Heart right ventricle (tissue), 16 donors: ENCODE measurements around the gene SLC22A3. TPM values are rescaled to one million over a fixed set of nuclear protein-coding genes. Genes with fewer than 3 reads are reported as not detected.

Experiments used
- ATAC-seq, 8 donors: fragments of 200-7000 bp; cut with Tn5 transposase; one replicate each; pipeline ENCODE4 v1.9.1; 2020; ENCODE audit warnings: mild to moderate bottlenecking in 8 of 8, moderate library complexity in 8 of 8, moderate number of reproducible peaks in 1 of 8
- DNase-seq, 2 donors: peaks; one replicate each; pipeline ENCODE4 v3.0.0-alpha.2; 2020
- H3K27ac ChIP-seq, 10 donors: fragments of 200-600 bp; sonication (generic) in 2 of 10; one replicate each; pipeline versions ENCODE4 v1.5.0 to v1.8.0; 2020 to 2022; ENCODE audit warnings: mild to moderate bottlenecking in 3 of 10
- H3K27me3 ChIP-seq, 7 donors: fragments of 200-600 bp; one replicate each; pipeline ENCODE4 v1.8.0; 2021 to 2022; ENCODE audit warnings: mild to moderate bottlenecking in 2 of 7
- H3K36me3 ChIP-seq, 9 donors: fragments of 200-600 bp; sonication (generic) in 1 of 9; one replicate each; pipeline versions ENCODE4 v1.5.0 to v1.8.0; 2020 to 2022; ENCODE audit warnings: mild to moderate bottlenecking in 2 of 9
- H3K4me1 ChIP-seq, 9 donors: fragments of 200-600 bp; sonication (generic) in 1 of 9; one replicate each; pipeline versions ENCODE4 v1.5.0 to v1.8.0; 2020 to 2022; ENCODE audit warnings: mild to moderate bottlenecking in 4 of 9
- H3K4me3 ChIP-seq, 10 donors: fragments of 200-600 bp; sonication (generic) in 2 of 10; one replicate each; pipeline versions ENCODE4 v1.5.0 to v1.8.0; 2020 to 2022; ENCODE audit warnings: mild to moderate bottlenecking in 7 of 10, moderate library complexity in 2 of 10
- H3K9me3 ChIP-seq, 11 donors: fragments of 200-600 bp in 10 of 11; sonication (generic) in 2 of 11; one replicate each; pipeline versions ENCODE4 v1.5.0 to v1.8.0; 2013 to 2022; ENCODE audit warnings: mild to moderate bottlenecking in 2 of 11, control low read depth in 1 of 11, moderate library complexity in 1 of 11
- WGBS, 2 donors: extraction: QIAGEN DNeasy Blood & Tissue Kit; methylation state at CpG; one replicate each; pipeline ENCODE4 v1.1.7; 2013; ENCODE audit warnings: inconsistent platforms in 1 of 2; 5-methylcytosine and 5-hydroxymethylcytosine counted together
- intact Hi-C, 10 donors: fragments of 100-400 bp; cut with DNase I; formaldehyde crosslinking; loops; one replicate each; pipeline versions ENCODE4 v1.11.1 to v1.14.2; 2022
- polyA plus RNA-seq, 2 donors: library from polyadenylated mRNA; stranded (reverse); fragments of 200-250 nt; gene quantifications; one replicate each; pipeline ENCODE4 v1.2.3, GENCODE V29; 2013
- total RNA-seq, 10 donors: library from RNA; stranded (reverse); fragmentation: NEBNext Ultra II Directional in 3 of 10; extraction: Animal tissue kit (Norgen Biotek cat#: 25700) in 3 of 10; gene quantifications; one replicate each; pipeline versions ENCODE4 v1.2.1 to v1.2.4, GENCODE V29; 2021 to 2023
- TF ChIP-seq, protein P1 (sequence below), 9 donors: fragments of 200-600 bp; sonication (generic) in 2 of 9; IDR thresholded peaks; one replicate each; pipeline versions ENCODE4 v1.5.0 to v1.8.0; 2021 to 2022; ENCODE audit warnings: antibody characterized with exemption in 9 of 9, mild to moderate bottlenecking in 5 of 9, moderate library complexity in 1 of 9
- donor health status: Arrhythmogenic right ventricular cardiomyopathy.
- donor health status: ischemic (EF 13 %, LVEDD 7.1; RV severe dilation, severe dysfunction).
- donor health status: healthy with polysubstance abuse.
- donor health status: DM: no; HTN: yes; CAD: no.
- donor health status: DM: no; HTN: no; CAD: no.
- donor health status: ischemic (EF 25% LVEDD 6.9; RV normal size, moderate dysfunction).
- donor health status: ischemic (EF 25% LVEDD 5.7; RV mildly dilated, moderate dysfunction).
- donor health status: healthy.
- donor health status: DM: yes; HTN: yes; CAD: no.
- donor health status: Ischemic cardiomyopathy.
- donor health status: ischemic (EF 35%, LVEDD 5.7; RV mildly dilated, moderate dysfunction).
- donor health status: nonischemic (EF 11% LVEDD 7.7; RV severe dilation, severe dysfunction).
- donor health status: DM: yes; HTN: yes; CAD: no.
- donor health status: PGD.
- donor health status: ischemic (EF 29% LVEDD 5.4; RV normal size, mild dysfunction).
- donor health status: nonischemic (EF 23%, LVEDD 6.1; RV moderate dilation, normal function).

SLC22A3 gene
- total and polyA plus RNA-seq, 12 donors: 0.26 to 2.0 (median 0.71) TPM

DNA sequence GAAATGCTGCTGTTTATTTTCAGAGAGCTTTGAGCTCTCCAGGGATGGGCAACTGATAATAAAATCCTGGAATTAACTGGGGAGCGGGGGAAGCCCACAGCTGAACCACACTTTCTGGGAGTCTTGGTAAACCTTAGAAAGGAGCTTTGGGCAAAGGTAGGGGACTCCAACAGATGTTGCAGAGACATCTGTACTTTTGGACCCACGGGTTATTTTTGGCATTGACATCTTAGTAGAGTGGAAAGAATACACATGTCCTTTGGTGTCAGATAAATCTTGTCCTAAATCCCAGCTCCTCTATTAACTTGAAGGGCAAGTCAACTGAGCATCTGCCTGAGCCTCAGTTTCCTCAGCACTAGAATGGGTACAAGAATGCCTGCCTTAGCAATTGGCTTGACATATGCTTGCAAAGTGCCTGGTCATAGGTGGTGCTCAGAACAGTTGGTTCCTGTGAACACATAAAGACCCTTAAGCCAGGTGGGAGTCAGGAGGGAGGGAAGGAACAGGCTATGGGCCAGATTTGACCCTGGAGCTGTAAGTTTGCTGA is 5.8 kb downstream of the SLC22A3 start:
- TF ChIP-seq, protein P1, sequence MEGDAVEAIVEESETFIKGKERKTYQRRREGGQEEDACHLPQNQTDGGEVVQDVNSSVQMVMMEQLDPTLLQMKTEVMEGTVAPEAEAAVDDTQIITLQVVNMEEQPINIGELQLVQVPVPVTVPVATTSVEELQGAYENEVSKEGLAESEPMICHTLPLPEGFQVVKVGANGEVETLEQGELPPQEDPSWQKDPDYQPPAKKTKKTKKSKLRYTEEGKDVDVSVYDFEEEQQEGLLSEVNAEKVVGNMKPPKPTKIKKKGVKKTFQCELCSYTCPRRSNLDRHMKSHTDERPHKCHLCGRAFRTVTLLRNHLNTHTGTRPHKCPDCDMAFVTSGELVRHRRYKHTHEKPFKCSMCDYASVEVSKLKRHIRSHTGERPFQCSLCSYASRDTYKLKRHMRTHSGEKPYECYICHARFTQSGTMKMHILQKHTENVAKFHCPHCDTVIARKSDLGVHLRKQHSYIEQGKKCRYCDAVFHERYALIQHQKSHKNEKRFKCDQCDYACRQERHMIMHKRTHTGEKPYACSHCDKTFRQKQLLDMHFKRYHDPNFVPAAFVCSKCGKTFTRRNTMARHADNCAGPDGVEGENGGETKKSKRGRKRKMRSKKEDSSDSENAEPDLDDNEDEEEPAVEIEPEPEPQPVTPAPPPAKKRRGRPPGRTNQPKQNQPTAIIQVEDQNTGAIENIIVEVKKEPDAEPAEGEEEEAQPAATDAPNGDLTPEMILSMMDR (IDR thresholded peaks at IDR 0.05): no peak
- Histone ChIP-seq H3K36me3 (no peaks in the 10 kb centered on the region), H3K4me3 (no peak overlapping the region), H3K27ac (no peak overlapping the region), H3K27me3 (peaks cover 0 to 81% (median 38%) of the 10 kb centered on the region in 7 donors), H3K4me1 (peaks cover 0 to 7% (median 2%) of the 10 kb centered on the region in 9 donors), H3K9me3 (no peaks in the 10 kb centered on the region)
- DNase-seq (no peak), ATAC-seq (no peak)
- intact Hi-C loops: no loop called here
- 77 to 84% methylated on average over 2 of the region's 2 CpGs for WGBS, 2 donors

DNA sequence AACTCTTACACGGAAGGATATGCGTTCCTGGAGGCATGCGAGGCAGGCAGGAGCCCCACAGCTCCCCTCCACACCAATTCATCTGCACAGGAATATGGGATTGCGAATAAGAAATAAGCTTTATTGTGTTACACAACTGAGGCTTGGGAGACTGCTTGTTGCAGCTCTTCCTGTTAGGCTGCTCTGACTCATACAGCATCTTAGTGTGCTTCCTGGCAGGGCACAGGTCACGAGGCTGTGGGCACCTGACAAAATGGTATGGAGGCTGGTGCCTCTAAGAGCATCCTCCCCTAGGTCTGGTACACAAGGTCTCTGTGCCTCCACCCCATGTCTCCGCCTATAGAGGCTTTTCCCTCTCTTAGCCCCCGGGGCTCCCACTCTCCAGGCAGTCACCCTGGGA is 6.8 kb downstream of the SLC22A3 start:
- Histone ChIP-seq H3K27ac (no peak overlapping the region), H3K36me3 (no peaks in the 10 kb centered on the region), H3K27me3 (peaks cover 0 to 71% (median 28%) of the 10 kb centered on the region in 7 donors), H3K4me1 (no peaks in the 10 kb centered on the region), H3K4me3 (no peak overlapping the region), H3K9me3 (no peaks in the 10 kb centered on the region)
- no peak for ATAC-seq
- 78 to 80% methylated on average over 7 of the region's 7 CpGs for WGBS, 2 donors
- intact Hi-C loops: no loop called here
- TF ChIP-seq, protein P1 (IDR thresholded peaks at IDR 0.05): no peak
- DNase-seq: no peak

DNA sequence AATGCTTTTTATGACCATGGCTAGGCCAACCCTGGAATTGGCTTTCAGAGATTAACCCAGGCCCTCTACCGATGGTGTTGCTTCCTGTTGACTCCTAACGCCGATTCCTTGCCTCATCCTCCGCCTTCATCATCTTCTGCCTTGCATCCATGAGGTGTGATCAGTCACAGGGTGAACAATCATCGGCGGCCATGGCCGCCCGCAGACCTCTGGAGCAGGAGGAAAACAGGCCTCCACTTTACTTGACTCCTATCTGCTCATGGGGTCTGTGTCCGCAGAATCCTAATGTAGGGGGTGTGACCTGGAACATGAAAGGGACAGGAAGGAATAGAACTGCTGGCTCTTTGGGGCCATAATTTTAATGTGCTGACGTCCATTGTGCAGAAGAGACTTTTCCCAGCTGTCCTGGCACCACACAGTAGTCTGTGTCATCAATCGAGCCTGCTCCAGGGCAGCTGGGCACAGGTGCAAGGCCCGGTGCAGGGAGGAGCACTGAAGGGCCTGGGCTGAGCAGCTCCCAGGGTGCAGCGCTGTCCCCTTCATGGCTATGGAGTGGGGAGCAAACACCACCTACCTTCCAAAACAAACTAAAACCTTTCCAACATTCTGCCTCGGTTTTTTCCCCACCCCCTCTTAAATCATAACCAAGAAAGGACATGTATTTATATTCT is 8.0 kb downstream of the SLC22A3 start:
- TF ChIP-seq, protein P1 (IDR thresholded peaks at IDR 0.05): no peak
- intact Hi-C loops: no loop called here
- no peak overlapping the region for H3K27ac ChIP-seq
- WGBS, 2 donors: 77 to 85% methylated on average over 14 of the region's 14 CpGs
- ATAC-seq (peak in 6 of 8 donors; percentile 48 to 83 (median 74)), DNase-seq (no peak)
- no peaks in the 10 kb centered on the region for H3K9me3 ChIP-seq
- no peaks in the 10 kb centered on the region for H3K36me3 ChIP-seq
- H3K27me3 ChIP-seq: peaks cover 0 to 65% (median 16%) of the 10 kb centered on the region in 7 donors
- H3K4me3 ChIP-seq: no peak overlapping the region
- H3K4me1 ChIP-seq: no peaks in the 10 kb centered on the region

DNA sequence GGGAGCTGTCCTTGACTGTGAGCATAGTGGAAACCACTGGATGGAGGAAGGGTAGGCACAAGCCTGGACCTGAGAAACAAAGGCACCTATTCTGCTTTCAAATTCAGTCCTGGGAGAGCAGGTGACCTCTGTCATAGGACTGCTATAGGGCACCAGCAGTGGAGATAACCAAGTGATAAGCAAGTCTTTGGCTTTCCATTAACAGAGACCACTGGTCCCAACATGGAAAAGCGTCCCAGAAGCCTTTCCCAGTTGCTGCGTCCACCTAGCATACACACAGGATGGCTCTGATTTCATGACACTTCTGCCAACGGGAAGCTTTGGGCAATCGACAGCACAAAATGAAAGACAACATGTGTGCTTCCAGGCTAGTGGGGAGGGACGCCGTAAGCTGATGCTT is 8.9 kb downstream of the SLC22A3 start:
- ATAC-seq: no peak
- no peaks in the 10 kb centered on the region for H3K36me3 ChIP-seq
- WGBS, 2 donors: 79 to 82% methylated on average over 6 of the region's 6 CpGs
- TF ChIP-seq, protein P1 (IDR thresholded peaks at IDR 0.05): no peak
- no peak for DNase-seq
- no peak overlapping the region for H3K4me3 ChIP-seq
- no peak overlapping the region for H3K27ac ChIP-seq
- H3K9me3 ChIP-seq: no peaks in the 10 kb centered on the region
- H3K27me3 ChIP-seq: peaks cover 0 to 59% (median 8%) of the 10 kb centered on the region in 7 donors
- no peaks in the 10 kb centered on the region for H3K4me1 ChIP-seq
- intact Hi-C loops: no loop called here
